GM23248 (cell line): Measurements from ENCODE around the gene TBKBP1. TPM values are rescaled to one million over a fixed set of nuclear protein-coding genes. Genes with fewer than 3 reads are reported as not detected.

Experiments
- DNase-seq: peaks from one replicate; pipeline ENCODE4 v3.0.0-alpha.2; 2015
- H2AFZ ChIP-seq: fragments of 200-600 bp; sonication (generic); 2 replicates; pipeline ENCODE4 v1.6.1; 2016; ENCODE audit warnings: antibody characterized with exemption
- H3F3A ChIP-seq: fragments of 200-600 bp; sonication (generic); 2 replicates; pipeline ENCODE4 v1.6.1; 2016; ENCODE audit warnings: mild to moderate bottlenecking, antibody characterized with exemption, mixed run types; ENCODE audit not compliant: insufficient read depth
- H3K27ac ChIP-seq: fragments of 200-600 bp; sonication (generic); 2 replicates; pipeline ENCODE4 v1.5.1; 2016; ENCODE audit warnings: mild to moderate bottlenecking
- H3K27me3 ChIP-seq: fragments of 200-600 bp; sonication (generic); replicated peaks from 2 replicates; pipeline ENCODE4 v1.6.1; 2016; ENCODE audit warnings: mild to moderate bottlenecking; ENCODE audit not compliant: insufficient read depth
- H3K36me3 ChIP-seq: fragments of 200-600 bp; sonication (generic); 2 replicates; pipeline ENCODE4 v1.6.1; 2016; ENCODE audit warnings: low read depth, mild to moderate bottlenecking
- H3K4me1 ChIP-seq: fragments of 200-600 bp; sonication (generic); 2 replicates; pipeline ENCODE4 v1.6.1; 2016; ENCODE audit warnings: mild to moderate bottlenecking; ENCODE audit not compliant: insufficient read depth
- H3K4me2 ChIP-seq: fragments of 200-600 bp; sonication (generic); one replicate; pipeline ENCODE4 v1.6.1; 2016; ENCODE audit warnings: mild to moderate bottlenecking; ENCODE audit not compliant: unreplicated experiment
- H3K4me3 ChIP-seq: fragments of 200-600 bp; sonication (generic); 2 replicates; pipeline ENCODE4 v1.5.1; 2016; ENCODE audit warnings: mild to moderate bottlenecking
- H3K79me2 ChIP-seq: fragments of 200-600 bp; sonication (generic); 2 replicates; pipeline ENCODE4 v1.6.1; 2016; ENCODE audit warnings: mild to moderate bottlenecking; ENCODE audit not compliant: insufficient read depth
- H3K9ac ChIP-seq: fragments of 200-600 bp; sonication (generic); 2 replicates; pipeline ENCODE4 v1.6.1; 2016; ENCODE audit warnings: mild to moderate bottlenecking
- H3K9me2 ChIP-seq: fragments of 200-600 bp; sonication (generic); 2 replicates; pipeline ENCODE4 v1.6.1; 2016; ENCODE audit warnings: mixed run types, mild to moderate bottlenecking, moderate library complexity; ENCODE audit not compliant: insufficient read depth
- H3K9me3 ChIP-seq: fragments of 200-600 bp; sonication (generic); one replicate; pipeline ENCODE4 v1.6.1; 2017; ENCODE audit warnings: low read depth
- H4K20me1 ChIP-seq: fragments of 200-600 bp; sonication (generic); 2 replicates; pipeline ENCODE4 v1.6.0; 2016; ENCODE audit not compliant: insufficient read depth
- EZH2 ChIP-seq: fragments of 200-600 bp; sonication (generic); IDR thresholded peaks from 2 replicates; pipeline ENCODE4 v1.6.1; 2018; ENCODE audit warnings: antibody characterized with exemption, mild to moderate bottlenecking; ENCODE audit not compliant: insufficient read depth, poor library complexity, severe bottlenecking
- EZH2phosphoT487 ChIP-seq: fragments of 200-600 bp; sonication (generic); IDR thresholded peaks from 2 replicates; pipeline ENCODE4 v1.6.1; 2018; ENCODE audit warnings: antibody characterized with exemption, moderate library complexity, mild to moderate bottlenecking, low read depth; ENCODE audit not compliant: insufficient read depth
- WGBS, 2 experiments: methylation state at CpG; one replicate each; pipeline ENCODE4 v1.1.6; 2015 to 2017; ENCODE audit warnings: low lambda C conversion rate in 2 of 2, low coverage in 1 of 2; ENCODE audit errors: missing lambda C conversion rate in 2 of 2; 5-methylcytosine and 5-hydroxymethylcytosine counted together
- in situ Hi-C: fragments of 300-500 bp; cut with MboI; formaldehyde crosslinking; loops from 2 replicates; pipeline ENCODE4 v1.15.0; 2020
- polyA plus RNA-seq: library from polyadenylated mRNA; unstranded; fragments of >200 nt; fragmentation: Nextera tagmentation; extraction: Ambion mirVana; gene quantifications from 2 replicates; pipeline ENCODE4 v1.2.1, GENCODE V29; 2016
- total RNA-seq: library from RNA; depleted of rRNA; stranded (reverse); fragments of >200 nt; shearing (Covaris generic); gene quantifications from 2 replicates; pipeline ENCODE4 v1.2.3, GENCODE V29; 2014

The TBKBP1 gene
- total and polyA plus RNA-seq, 2 experiments from 2014 or later = 1.1 to 12.3 TPM

DNA sequence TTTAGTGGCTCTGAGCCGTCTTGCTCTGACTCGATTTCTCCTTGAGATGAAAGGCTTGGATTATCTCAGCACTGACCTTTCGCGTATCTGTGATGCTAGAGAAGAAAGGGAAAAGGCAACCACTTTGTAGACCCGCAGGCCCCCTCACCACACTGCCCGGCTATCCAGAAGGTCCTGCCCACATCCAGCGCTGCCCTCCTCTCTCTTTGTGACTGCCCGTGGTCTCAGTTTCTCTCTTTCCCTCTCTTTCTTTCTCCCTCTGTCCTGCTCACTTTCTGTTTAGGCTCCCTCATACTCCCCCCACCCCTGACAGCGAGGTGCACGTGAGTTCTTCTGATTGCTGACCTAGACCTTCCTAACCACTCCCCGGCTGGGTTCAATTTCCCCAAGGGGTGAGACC lies 26.2 kb downstream of the TBKBP1 start:
- peaks cover 46% of the 10 kb centered on the region for H3K27me3 ChIP-seq
- TF ChIP-seq EZH2phosphoT487 (no peak), EZH2 (no peak)
- H3K4me3 ChIP-seq = no peak overlapping the region
- H3K4me1 ChIP-seq = peaks cover 19% of the 10 kb centered on the region
- no peaks in the 10 kb centered on the region for H3K79me2 ChIP-seq
- DNase-seq = no peak
- WGBS, 2 experiments = 58 to 59% methylated on average over 11 of the region's 11 CpGs
- H3K9me3 ChIP-seq = no peaks in the 10 kb centered on the region
- H4K20me1 ChIP-seq = no peaks in the 10 kb centered on the region
- no peak overlapping the region for H3K9ac ChIP-seq
- no peaks in the 10 kb centered on the region for H3F3A ChIP-seq
- no peak overlapping the region for H2AFZ ChIP-seq
- no peaks in the 10 kb centered on the region for H3K36me3 ChIP-seq
- H3K27ac ChIP-seq = no peak overlapping the region
- in situ Hi-C loops = no loop called here
- no peak overlapping the region for H3K4me2 ChIP-seq
- no peaks in the 10 kb centered on the region for H3K9me2 ChIP-seq

DNA sequence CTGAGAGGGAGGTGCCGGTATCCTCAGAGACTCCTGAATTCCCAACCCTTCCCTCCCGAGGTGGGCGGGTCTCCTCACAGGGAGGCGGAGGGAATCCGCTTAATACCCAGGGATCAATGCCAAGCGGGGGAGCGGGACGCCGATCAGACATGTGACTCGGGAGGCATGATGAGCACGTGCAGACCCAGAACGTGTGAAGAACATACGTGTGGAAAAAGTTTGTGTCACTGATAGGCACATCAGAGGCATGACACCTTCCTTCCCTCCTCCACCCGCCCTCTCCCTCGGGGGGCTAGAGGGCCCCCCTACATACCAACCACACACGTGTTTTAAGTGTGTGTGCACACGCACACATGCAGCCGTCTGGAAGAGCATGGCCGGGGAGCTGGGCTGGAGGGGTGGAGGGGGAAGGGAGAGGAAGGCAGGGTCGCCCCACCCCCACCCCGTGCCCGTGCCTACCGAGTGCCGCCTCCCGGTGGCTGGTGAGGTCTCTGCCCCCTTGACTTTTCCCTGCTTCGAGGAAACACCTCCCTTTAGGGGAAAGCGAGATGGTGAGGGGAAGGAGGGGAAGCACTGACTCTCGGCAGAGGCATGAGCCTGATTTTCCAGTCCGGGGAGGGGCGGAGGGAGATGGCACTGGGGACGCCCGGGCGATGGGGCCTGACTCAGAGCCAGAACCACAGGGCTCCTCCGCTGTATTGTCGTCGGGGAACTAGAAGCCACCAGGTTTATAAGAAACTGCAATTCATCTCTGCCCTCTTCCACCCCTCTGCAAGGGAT lies 27.0 kb downstream of the TBKBP1 start:
- H3K9me3 ChIP-seq = no peaks in the 10 kb centered on the region
- H3K4me3 ChIP-seq = no peak overlapping the region
- H3K36me3 ChIP-seq = no peaks in the 10 kb centered on the region
- DNase-seq = peak; percentile 78
- TF ChIP-seq EZH2phosphoT487 (no peak), EZH2 (no peak)
- no peak overlapping the region for H2AFZ ChIP-seq
- peaks cover 19% of the 10 kb centered on the region for H3K4me1 ChIP-seq
- no peaks in the 10 kb centered on the region for H3K79me2 ChIP-seq
- H3K27me3 ChIP-seq = peaks cover 47% of the 10 kb centered on the region
- no peak overlapping the region for H3K27ac ChIP-seq
- in situ Hi-C loops = no loop called here
- H3K9ac ChIP-seq = no peak overlapping the region
- no peaks in the 10 kb centered on the region for H4K20me1 ChIP-seq
- 6 to 9% methylated on average over 24 to 36 of the region's 36 CpGs for WGBS, 2 experiments
- H3F3A ChIP-seq = no peaks in the 10 kb centered on the region
- no peaks in the 10 kb centered on the region for H3K9me2 ChIP-seq
- peak overlapping the region; percentile 17 for H3K4me2 ChIP-seq

DNA sequence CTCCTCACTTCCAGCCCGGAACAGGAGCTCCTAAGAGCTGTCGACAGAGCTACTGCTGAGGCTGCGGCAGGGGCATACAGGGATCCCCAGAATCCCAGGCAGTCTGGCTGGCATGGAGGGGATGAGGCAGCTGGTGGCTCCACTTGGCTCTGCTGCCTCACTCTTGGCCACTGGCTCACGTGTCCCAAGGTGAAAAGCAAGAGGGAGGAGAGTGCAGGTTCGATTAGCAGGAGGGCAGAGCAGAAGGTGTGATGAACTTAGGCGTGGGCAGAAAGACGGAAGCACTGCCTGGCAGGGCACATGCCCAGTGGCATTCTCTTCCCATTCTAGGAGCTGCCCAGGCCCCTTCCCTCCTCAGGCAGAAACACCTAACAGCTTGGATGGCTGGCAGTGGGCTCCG lies 27.8 kb downstream of the TBKBP1 start:
- Histone ChIP-seq H3K36me3 (no peaks in the 10 kb centered on the region), H3K9me3 (no peaks in the 10 kb centered on the region), H3K4me1 (peaks cover 19% of the 10 kb centered on the region), H4K20me1 (no peaks in the 10 kb centered on the region), H3K4me2 (no peak overlapping the region), H3K4me3 (no peak overlapping the region), H3K27me3 (peaks cover 50% of the 10 kb centered on the region), H2AFZ (no peak overlapping the region), H3K27ac (no peak overlapping the region), H3K9ac (no peak overlapping the region), H3K9me2 (no peaks in the 10 kb centered on the region), H3K79me2 (no peaks in the 10 kb centered on the region), H3F3A (no peaks in the 10 kb centered on the region)
- TF ChIP-seq EZH2phosphoT487 (no peak), EZH2 (no peak)
- in situ Hi-C loops = no loop called here
- no peak for DNase-seq
- 32 to 37% methylated on average over 8 of the region's 8 CpGs for WGBS, 2 experiments

- no peak for DNase-seq
- Histone ChIP-seq H3K4me3 (no peak overlapping the region), H3F3A (no peaks in the 10 kb centered on the region), H3K9me2 (no peaks in the 10 kb centered on the region), H3K9ac (no peak overlapping the region), H4K20me1 (no peaks in the 10 kb centered on the region), H2AFZ (no peak overlapping the region), H3K27me3 (peaks cover 52% of the 10 kb centered on the region), H3K9me3 (no peaks in the 10 kb centered on the region), H3K4me2 (no peak overlapping the region), H3K4me1 (peaks cover 10% of the 10 kb centered on the region), H3K79me2 (no peaks in the 10 kb centered on the region), H3K27ac (no peak overlapping the region), H3K36me3 (no peaks in the 10 kb centered on the region)
- in situ Hi-C loops = no loop called here
- 77 to 87% methylated on average over 2 of the region's 2 CpGs for WGBS, 2 experiments
- TF ChIP-seq EZH2phosphoT487 (no peak), EZH2 (no peak)
These were observed 30.7 kb downstream of the TBKBP1 start for GRCh38 chr17:47724705-47725104.
